Right lung (tissue), 5 donors: ENCODE results near the gene TSKU. TPM values are rescaled to one million over a fixed set of nuclear protein-coding genes. Genes with fewer than 3 reads are reported as not detected.
A peak's percentile ranks its signal among the peaks of the same experiment; 100 is the strongest.

Experiments used
- DNase-seq, 2 donors: peaks; one replicate each; pipeline ENCODE4 v3.0.0-alpha.2; 2013
- polyA plus RNA-seq, 5 donors: library from polyadenylated mRNA; unstranded; fragments of 120-200 nt; gene quantifications; one replicate each; pipeline versions ENCODE4 v1.2.1 to v1.2.3, GENCODE V29; 2013; ENCODE audit warnings: inconsistent platforms in 1 of 5, low replicate concordance in 1 of 5; ENCODE audit not compliant: insufficient read length in 5 of 5, insufficient read depth in 1 of 5

The TSKU gene
- polyA plus RNA-seq, 5 donors: 23.0 to 39.9 (median 25.9) TPM

- no peak for DNase-seq
These were observed 14.1 kb upstream of the TSKU start for GRCh38 chr11:76768909-76769560.

GRCh38 chr11:76769645-76770586 is 13.2 kb upstream of the TSKU start:
- DNase-seq: no peak

GRCh38 chr11:76770642-76771445 is 12.3 kb upstream of the TSKU start:
- no peak for DNase-seq

GRCh38 chr11:76771446-76772099 is 11.6 kb upstream of the TSKU start:
- DNase-seq: no peak

- DNase-seq: no peak
These were observed 10.9 kb upstream of the TSKU start for GRCh38 chr11:76772100-76772782.

- no peak for DNase-seq
These were observed 10.4 kb upstream of the TSKU start for GRCh38 chr11:76772783-76773106.

- no peak for DNase-seq
These were observed 9.2 kb upstream of the TSKU start for GRCh38 chr11:76773921-76774361.

GRCh38 chr11:76776472-76776871 is 6.7 kb upstream of the TSKU start:
- no peak for DNase-seq

GRCh38 chr11:76777305-76777704 is 5.9 kb upstream of the TSKU start:
- no peak for DNase-seq

- DNase-seq: no peak
These were observed 5.3 kb upstream of the TSKU start for GRCh38 chr11:76777876-76778275.

GRCh38 chr11:76778874-76779273 is 4.3 kb upstream of the TSKU start:
- no peak for DNase-seq

GRCh38 chr11:76781046-76781801 is 1.9 kb upstream of the TSKU start:
- no peak for DNase-seq

GRCh38 chr11:76781807-76782530 is 1.2 kb upstream of the TSKU start:
- no peak for DNase-seq

GRCh38 chr11:76782531-76783293 is 444 bp upstream of the TSKU start:
- peak; percentile 95 to 96 for DNase-seq

- DNase-seq: peak; percentile 81
These were observed 999 bp downstream of the TSKU start for GRCh38 chr11:76783896-76784813.

GRCh38 chr11:76785513-76785912 is 2.4 kb downstream of the TSKU start:
- no peak for DNase-seq

GRCh38 chr11:76786016-76786415 is 2.9 kb downstream of the TSKU start:
- no peak for DNase-seq
